ENCODE results near the gene RMND5A. TPM values are rescaled to one million over a fixed set of nuclear protein-coding genes. Genes with fewer than 3 reads are reported as not detected.

Gene RMND5A
- total RNA-seq, 2 experiments from 2014 or later, result 34.4 to 35.2 TPM

DNA sequence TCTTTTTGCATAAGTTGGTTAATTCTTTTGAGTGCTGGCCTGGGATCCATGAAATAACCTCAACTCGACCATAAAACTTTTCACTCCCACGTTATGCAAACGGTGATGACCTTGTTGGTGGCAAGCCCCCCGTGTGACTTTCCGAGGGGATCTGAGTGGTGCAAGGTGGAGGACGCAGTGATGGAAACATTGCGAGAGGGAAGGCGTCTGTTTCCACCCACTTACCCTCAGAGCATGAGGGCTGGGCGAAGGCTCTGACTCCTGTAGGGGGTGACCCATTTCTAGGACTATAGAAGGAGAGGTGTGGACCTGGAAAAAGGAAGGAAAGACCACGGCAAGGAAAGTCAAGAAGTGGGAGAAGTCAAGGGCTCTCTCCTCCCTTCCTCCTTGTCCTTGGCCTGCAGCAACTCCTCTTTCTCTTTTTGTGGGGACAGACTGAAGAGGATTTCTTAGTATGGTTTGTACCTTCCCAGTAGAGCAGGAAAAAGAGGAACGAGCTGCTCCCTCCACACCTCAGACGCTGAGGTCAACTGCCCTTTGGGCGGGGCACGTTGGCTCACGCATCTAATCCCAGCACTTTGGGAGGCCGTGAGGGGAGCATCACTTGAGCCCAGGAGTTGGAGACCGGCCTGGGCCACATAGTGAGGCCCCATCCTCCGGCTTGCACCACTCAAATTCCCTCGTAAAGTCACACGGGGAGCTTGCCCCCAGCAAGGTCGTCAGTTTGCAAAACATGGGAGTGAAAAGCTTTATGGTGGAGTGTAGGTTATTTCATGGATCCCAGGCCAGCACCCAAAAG is 86.2 kb downstream of the RMND5A start:
- H3K9me3 Mint-ChIP-seq (ENCODE audit: insufficient read depth), result no peaks in the 10 kb centered on the region
- no peaks in the 10 kb centered on the region for H3K27me3 Mint-ChIP-seq (ENCODE audit: low read depth)

DNA sequence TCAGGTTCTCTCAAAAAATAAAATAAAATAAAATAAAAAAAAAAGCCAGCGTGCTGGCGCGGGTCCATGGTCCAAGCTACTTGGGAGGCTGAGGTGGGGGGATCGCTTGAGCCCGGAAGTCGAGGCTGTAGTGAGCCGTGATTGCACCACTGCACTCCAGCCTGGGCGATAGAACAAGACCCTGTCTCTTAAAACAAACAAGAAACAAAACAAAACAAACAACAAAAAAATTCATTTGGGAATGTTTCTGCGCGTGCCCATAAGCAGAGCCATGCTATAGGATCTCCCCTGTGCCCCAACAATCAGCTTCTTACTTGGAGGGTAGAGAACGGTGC is 87.0 kb downstream of the RMND5A start:
- Mint-ChIP-seq H3K36me3 (ENCODE audit: low read depth) (peaks cover 34% of the 10 kb centered on the region), H3K27ac (peak overlapping the region; percentile 94), H3K9me3 (ENCODE audit: insufficient read depth) (no peaks in the 10 kb centered on the region), H3K4me3 (peak overlapping the region; percentile 93), H3K27me3 (ENCODE audit: low read depth) (no peaks in the 10 kb centered on the region), H3K4me1 (ENCODE audit: low read depth) (peaks cover 39% of the 10 kb centered on the region)
- ATAC-seq (no peak), DNase-seq (no peak)
- POLR2A ChIA-PET, result interaction anchor here (0.9 to 12.2 kb wide), 7 partner anchors 14 to 365 kb away, joined by 3 to 329 read pairs (median 13); partner anchors contain the start of genes CD8A and KDM3A
- CTCF ChIA-PET, result interaction anchor here (0.9 to 8.7 kb wide), 4 partner anchors 16 to 185 kb away, joined by 4 to 243 read pairs (median 101); partner anchors contain the start of gene CD8A

More for the DNA sequence above, 86.2 kb downstream of the RMND5A start:
- peaks cover 26% of the 10 kb centered on the region for H3K36me3 Mint-ChIP-seq (ENCODE audit: low read depth)
- peak overlapping the region; percentile 94 for H3K27ac Mint-ChIP-seq
- H3K4me3 Mint-ChIP-seq, result peak overlapping the region; percentile 93
- H3K4me1 Mint-ChIP-seq (ENCODE audit: low read depth), result peaks cover 31% of the 10 kb centered on the region
- ChIA-PET CTCF (interaction anchor here (0.6 to 8.7 kb wide), 4 partner anchors 17 to 43 kb away, joined by 3 to 243 read pairs (median 101); partner anchors contain the start of gene CD8A), POLR2A (interaction anchor here (0.9 to 12.2 kb wide), 7 partner anchors 13 to 364 kb away, joined by 3 to 329 read pairs (median 13); partner anchors contain the start of genes CD8A and KDM3A)
- DNase-seq, result peak; percentile 50
- ATAC-seq, result no peak

DNA sequence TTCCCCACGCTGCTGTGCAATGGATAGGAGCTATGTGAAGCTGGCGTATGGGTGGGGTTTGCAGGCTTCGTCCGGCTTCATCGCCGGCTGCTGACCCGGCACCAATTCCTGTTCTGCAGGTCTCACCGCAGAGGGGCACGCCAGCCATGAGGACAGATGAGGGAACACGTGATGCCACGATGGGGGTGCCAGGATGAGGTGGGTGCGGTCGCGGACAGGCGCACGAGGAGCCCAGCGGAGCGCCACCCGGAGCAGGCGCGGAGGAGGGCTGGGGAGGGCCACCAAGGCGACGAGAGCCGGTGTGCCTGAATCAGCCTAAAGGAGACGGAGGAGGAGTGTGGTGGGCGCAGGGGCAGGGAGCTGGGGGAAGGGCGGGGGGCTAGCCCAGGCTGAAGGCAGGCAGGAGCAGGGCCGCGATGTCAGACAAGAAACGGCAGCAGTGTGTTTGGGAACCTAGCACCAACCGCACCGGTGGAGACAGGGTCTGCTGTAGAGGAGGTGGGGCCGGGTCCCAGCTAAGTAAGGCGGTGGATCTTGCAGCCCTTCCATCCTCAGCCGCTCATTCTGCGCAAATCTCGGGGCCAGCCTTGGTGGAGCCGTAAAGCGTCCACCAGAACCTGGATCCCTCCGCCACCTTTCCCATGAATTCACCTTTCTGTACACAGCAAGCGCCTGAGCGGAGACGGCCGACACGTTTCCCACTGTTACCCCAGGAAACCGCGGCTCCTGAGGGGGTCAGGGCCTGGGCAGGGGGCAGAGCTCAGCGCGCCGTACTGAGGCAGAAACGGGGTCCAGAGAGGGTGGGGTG is 87.6 kb downstream of the RMND5A start:
- POLR2A ChIA-PET, result interaction anchor here (1.3 to 12.2 kb wide), 6 partner anchors 14 to 366 kb away, joined by 4 to 329 read pairs (median 88); partner anchors contain the start of genes CD8A and KDM3A

GRCh38 chr2:86808315-86809161 is 88.4 kb downstream of the RMND5A start:
- DNase-seq, result peak; percentile 98
- Mint-ChIP-seq H3K27me3 (ENCODE audit: low read depth) (no peaks in the 10 kb centered on the region), H3K4me3 (peak overlapping the region; percentile 93), H3K4me1 (ENCODE audit: low read depth) (peaks cover 50% of the 10 kb centered on the region), H3K36me3 (ENCODE audit: low read depth) (peaks cover 46% of the 10 kb centered on the region), H3K9me3 (ENCODE audit: insufficient read depth) (no peaks in the 10 kb centered on the region), H3K27ac (peak overlapping the region; percentile 94)
- ATAC-seq, result peak; percentile 73
- CTCF ChIA-PET, result interaction anchor here (0.6 to 8.7 kb wide), 5 partner anchors 15 to 50 kb away, joined by 3 to 243 read pairs (median 82); partner anchors contain the start of gene CD8A
- POLR2A ChIA-PET, result interaction anchor here (0.6 to 12.2 kb wide), 9 partner anchors 15 to 367 kb away, joined by 3 to 329 read pairs (median 8); partner anchors contain the start of genes CD8A and KDM3A

More for the DNA sequence above, 87.6 kb downstream of the RMND5A start:
- DNase-seq, result peak; percentile 91
- ATAC-seq, result peak; percentile 45
- Mint-ChIP-seq H3K27ac (peak overlapping the region; percentile 94), H3K27me3 (ENCODE audit: low read depth) (no peaks in the 10 kb centered on the region), H3K9me3 (ENCODE audit: insufficient read depth) (no peaks in the 10 kb centered on the region), H3K36me3 (ENCODE audit: low read depth) (peaks cover 40% of the 10 kb centered on the region), H3K4me1 (ENCODE audit: low read depth) (peaks cover 45% of the 10 kb centered on the region), H3K4me3 (peak overlapping the region; percentile 93)
- CTCF ChIA-PET, result interaction anchor here (0.9 to 8.7 kb wide), 4 partner anchors 16 to 186 kb away, joined by 4 to 243 read pairs (median 101); partner anchors contain the start of gene CD8A

DNA sequence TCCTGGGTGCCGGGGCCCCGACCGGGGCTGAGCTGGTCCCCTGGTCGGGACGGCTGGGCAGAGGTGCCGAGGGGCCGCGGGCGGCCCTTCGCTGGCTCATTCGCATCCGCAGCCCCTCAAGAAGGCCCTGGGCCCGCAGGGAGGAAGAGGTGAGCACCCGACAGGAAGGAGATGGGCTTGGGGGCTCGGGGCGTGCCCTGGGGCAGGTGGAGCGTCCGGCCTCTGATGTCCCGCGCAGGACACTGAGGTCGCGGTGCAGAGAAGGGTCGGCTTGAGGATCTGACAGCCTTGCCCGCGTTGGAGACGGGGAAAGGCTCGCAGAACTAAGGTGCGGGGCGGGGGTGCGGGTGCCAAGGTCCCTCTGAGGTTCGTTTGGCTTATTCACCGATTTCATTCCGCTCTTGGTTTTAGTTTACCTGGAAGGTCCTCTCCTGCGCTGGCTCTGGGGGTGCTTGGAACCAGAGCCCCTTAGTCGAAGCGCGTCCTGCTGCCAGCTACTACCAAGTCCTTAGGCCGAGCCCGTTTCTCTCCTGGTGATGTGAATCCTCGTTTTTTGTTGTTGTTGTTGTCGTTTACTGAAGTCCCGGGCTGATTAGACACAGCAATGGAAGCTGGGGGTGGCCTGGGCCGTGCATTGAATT is 89.5 kb downstream of the RMND5A start:
- Mint-ChIP-seq H3K27ac (peak overlapping the region; percentile 94), H3K4me1 (ENCODE audit: low read depth) (peaks cover 51% of the 10 kb centered on the region), H3K36me3 (ENCODE audit: low read depth) (peaks cover 49% of the 10 kb centered on the region), H3K9me3 (ENCODE audit: insufficient read depth) (no peaks in the 10 kb centered on the region), H3K27me3 (ENCODE audit: low read depth) (no peaks in the 10 kb centered on the region), H3K4me3 (peak overlapping the region; percentile 93)
- POLR2A ChIA-PET, result interaction anchor here (0.6 to 12.2 kb wide), 7 partner anchors 15 to 547 kb away, joined by 3 to 329 read pairs (median 5); partner anchors contain the start of gene CD8A
- ATAC-seq (peak; percentile 12), DNase-seq (peak; percentile 72)
- CTCF ChIA-PET, result interaction anchor here (0.6 to 8.7 kb wide), 5 partner anchors 14 to 52 kb away, joined by 3 to 243 read pairs (median 82); partner anchors contain the start of gene CD8A

- CTCF ChIA-PET, result interaction anchor here (1.7 kb wide), 1 partner anchor 9 kb away, joined by 5 read pairs; no protein-coding TSS in a partner anchor
- Mint-ChIP-seq H3K9me3 (ENCODE audit: insufficient read depth) (no peaks in the 10 kb centered on the region), H3K4me3 (peak overlapping the region; percentile 48), H3K27ac (peak overlapping the region; percentile 81), H3K4me1 (ENCODE audit: low read depth) (peaks cover 80% of the 10 kb centered on the region), H3K36me3 (ENCODE audit: low read depth) (peaks cover 77% of the 10 kb centered on the region), H3K27me3 (ENCODE audit: low read depth) (no peaks in the 10 kb centered on the region)
- DNase-seq (peak; percentile 54), ATAC-seq (peak; percentile 66)
- POLR2A ChIA-PET, result interaction anchor here (12.2 kb wide), 1 partner anchor 9 kb away, joined by 218 read pairs; no protein-coding TSS in a partner anchor
Observed at GRCh38 chr2:86815611-86816010, 95.5 kb downstream of the RMND5A start.

DNA sequence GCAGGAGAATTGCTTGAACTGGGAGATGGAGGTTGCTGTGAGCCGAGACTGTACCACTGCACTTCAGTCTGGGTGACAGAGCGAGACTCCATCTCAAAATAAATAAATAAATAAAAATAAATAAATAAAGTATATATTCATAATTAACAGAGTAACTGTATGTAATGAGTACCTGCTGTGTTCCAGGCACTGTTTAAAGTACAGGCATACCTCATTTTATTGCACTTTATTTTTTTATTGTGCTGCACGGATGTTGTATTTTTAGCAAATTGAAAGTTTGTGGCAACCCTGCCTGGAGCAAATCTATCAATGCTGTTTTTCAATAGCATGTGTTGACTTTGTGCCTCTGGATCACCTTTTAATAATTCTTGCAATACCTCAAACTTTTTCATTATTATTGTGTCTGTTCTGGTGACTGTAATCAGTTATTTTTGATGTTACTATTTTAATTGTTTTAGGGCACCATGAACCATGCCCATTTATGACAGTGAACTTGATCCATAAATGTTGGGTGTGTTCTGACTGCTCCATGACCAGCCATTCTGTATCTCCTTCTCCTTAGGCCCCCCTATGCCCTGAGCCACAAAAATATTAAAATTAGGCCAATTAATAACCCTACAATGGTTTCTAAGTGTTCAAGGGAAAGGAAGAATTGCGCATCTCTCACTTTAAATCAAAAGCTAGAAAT is 98.2 kb downstream of the RMND5A start:
- Mint-ChIP-seq H3K27me3 (ENCODE audit: low read depth) (no peaks in the 10 kb centered on the region), H3K4me1 (ENCODE audit: low read depth) (peaks cover 81% of the 10 kb centered on the region), H3K36me3 (ENCODE audit: low read depth) (peaks cover 70% of the 10 kb centered on the region), H3K4me3 (peak overlapping the region; percentile 37), H3K27ac (peak overlapping the region; percentile 82), H3K9me3 (ENCODE audit: insufficient read depth) (no peaks in the 10 kb centered on the region)
- DNase-seq (no peak), ATAC-seq (no peak)
- ChIA-PET POLR2A (interaction anchor here (1.9 to 12.1 kb wide), 2 partner anchors 8 to 27 kb away, joined by 6 to 218 read pairs; partner anchors contain the start of gene CD8A), CTCF (interaction anchor here (10.2 kb wide), 1 partner anchor 10 kb away, joined by 82 read pairs; no protein-coding TSS in a partner anchor)

GRCh38 chr2:86818957-86819356 is 98.9 kb downstream of the RMND5A start:
- peak overlapping the region; percentile 82 for H3K27ac Mint-ChIP-seq
- no peaks in the 10 kb centered on the region for H3K27me3 Mint-ChIP-seq (ENCODE audit: low read depth)
- peaks cover 81% of the 10 kb centered on the region for H3K4me1 Mint-ChIP-seq (ENCODE audit: low read depth)
- peak overlapping the region; percentile 37 for H3K4me3 Mint-ChIP-seq
- CTCF ChIA-PET, result interaction anchor here (1.4 to 10.2 kb wide), 2 partner anchors 10 to 28 kb away, joined by 4 to 82 read pairs; partner anchors contain the start of gene CD8A
- H3K9me3 Mint-ChIP-seq (ENCODE audit: insufficient read depth), result no peaks in the 10 kb centered on the region
- peaks cover 67% of the 10 kb centered on the region for H3K36me3 Mint-ChIP-seq (ENCODE audit: low read depth)
- peak; percentile 25 for ATAC-seq
- DNase-seq, result peak; percentile 19
- POLR2A ChIA-PET, result interaction anchor here (0.6 to 12.1 kb wide), 3 partner anchors 9 to 31 kb away, joined by 3 to 218 read pairs (median 6); partner anchors contain the start of gene CD8A

- Mint-ChIP-seq H3K36me3 (ENCODE audit: low read depth) (peaks cover 49% of the 10 kb centered on the region), H3K4me3 (peak overlapping the region; percentile 83), H3K27me3 (ENCODE audit: low read depth) (no peaks in the 10 kb centered on the region), H3K9me3 (ENCODE audit: insufficient read depth) (no peaks in the 10 kb centered on the region), H3K4me1 (ENCODE audit: low read depth) (peaks cover 85% of the 10 kb centered on the region), H3K27ac (peak overlapping the region; percentile 97)
- ChIA-PET POLR2A (interaction anchor here (1.2 to 12.1 kb wide), 4 partner anchors 11 to 35 kb away, joined by 6 to 218 read pairs (median 51); partner anchors contain the start of gene CD8A), CTCF (interaction anchor here (0.8 to 10.2 kb wide), 3 partner anchors 9 to 13 kb away, joined by 3 to 82 read pairs (median 9); no protein-coding TSS in a partner anchor)
- peak; percentile 62 for DNase-seq
- ATAC-seq, result peak; percentile 18
Observed at GRCh38 chr2:86821306-86821705, 101.2 kb downstream of the RMND5A start.

All from activated CD8-positive, alpha-beta T cell treated with anti-CD3 and anti-CD28 coated beads, Interleukin-2, amount 10 ng/mL, durations not matched to agents 7 days and 5 days (primary cell).